HepG2 (cell line): ENCODE results near the gene GALNT18. TPM values are rescaled to one million over a fixed set of nuclear protein-coding genes. Genes with fewer than 3 reads are reported as not detected.

Experiments
- ATAC-seq: fragments of 200-7000 bp; cut with Tn5 transposase; 3 replicates; pipeline ENCODE4 v1.9.1; 2020; ENCODE audit warnings: mild to moderate bottlenecking, moderate library complexity
- BruUV-seq: library from RNA; stranded (reverse); fragments of 400-500 nt; replicated peaks from 2 replicates; lab custom pipeline; 2021; lab: Mats Ljungman, UMichigan
- CTCF ChIA-PET: fragments of 300-600 bp; formaldehyde crosslinking; extraction: SDS; loops from one replicate; lab custom pipeline; 2021; ENCODE audit warnings: low total read pairs, inconsistent platforms, low intra/inter-chr PET ratio; lab: Yijun Ruan, JAX
- POLR2A ChIA-PET: fragments of 350-600 bp; sonication (Branson Sonifier 250); formaldehyde crosslinking; loops from one replicate; lab custom pipeline; 2020; ENCODE audit warnings: antibody characterized with exemption, inconsistent platforms; lab: Yijun Ruan, JAX
- DNase-seq: peaks from one replicate; pipeline ENCODE4 v3.0.0-alpha.2; 2015; ENCODE audit warnings: low spot score
- FAIRE-seq: peaks from 3 replicates; lab custom pipeline; 2011; peaks lifted over from hg19 to GRCh38; lab: Jason Lieb, UNC
- H2AFZ ChIP-seq: one replicate; pipeline ENCODE4 v1.6.1; 2011; ENCODE audit warnings: low read length, inconsistent platforms
- H3K27ac ChIP-seq: fragments of 300-600 bp; 3 replicates; pipeline ENCODE4 v1.8.0; 2011; ENCODE audit warnings: mixed run types, mild to moderate bottlenecking, mixed read lengths, low read length, inconsistent platforms; ENCODE audit not compliant: insufficient read depth; ENCODE audit errors: extremely low read length
- H3K27me3 ChIP-seq, 2 experiments: fragments of 200-600 bp in 1 of 2; 2 replicates in 1 of 2; 3 replicates in 1 of 2; pipeline versions ENCODE4 v1.6.0 to v1.8.0; 2011; ENCODE audit warnings: low read length in 2 of 2, mild to moderate bottlenecking in 2 of 2, moderate library complexity in 2 of 2, inconsistent platforms in 1 of 2; ENCODE audit not compliant: insufficient read depth in 2 of 2, control insufficient read depth in 1 of 2
- H3K36me3 ChIP-seq, 2 experiments: fragments of 200-600 bp in 1 of 2; replicated peaks in 1 of 2; 2 replicates in 1 of 2; 3 replicates in 1 of 2; pipeline versions ENCODE4 v1.5.1 to v1.8.0; 2011; ENCODE audit warnings: low read length in 2 of 2, inconsistent platforms in 1 of 2; ENCODE audit not compliant: insufficient read depth in 2 of 2, control insufficient read depth in 1 of 2
- H3K4me1 ChIP-seq: 2 replicates; pipeline ENCODE4 v1.5.1; 2012; ENCODE audit warnings: low read length, inconsistent platforms; ENCODE audit not compliant: insufficient read depth
- H3K4me2 ChIP-seq: 2 replicates; pipeline ENCODE4 v1.6.0; 2011; ENCODE audit warnings: low read depth, low read length, inconsistent platforms
- H3K4me3 ChIP-seq, 3 experiments: fragments of 200-600 bp in 1 of 3; sonication (generic), shearing (Covaris generic) in 1 of 3; replicated peaks in 1 of 3; 2 replicates each; pipeline ENCODE4 v1.5.1; 2011 to 2016; ENCODE audit warnings: low read length in 3 of 3, inconsistent platforms in 2 of 3, low read depth in 2 of 3, mild to moderate bottlenecking in 2 of 3, control low read depth in 1 of 3, mixed read lengths in 1 of 3; ENCODE audit not compliant: insufficient read depth in 1 of 3
- H3K79me2 ChIP-seq: one replicate; pipeline ENCODE4 v1.6.1; 2011; ENCODE audit warnings: low read length, inconsistent platforms; ENCODE audit not compliant: insufficient read depth
- H3K9ac ChIP-seq: 2 replicates; pipeline ENCODE4 v1.6.0; 2011; ENCODE audit warnings: mild to moderate bottlenecking, low read depth, low read length, inconsistent platforms; ENCODE audit not compliant: insufficient read depth
- H3K9me3 ChIP-seq: 2 replicates; pipeline ENCODE4 v1.5.1; 2012; ENCODE audit warnings: mild to moderate bottlenecking, low read length
- H4K20me1 ChIP-seq: 2 replicates; pipeline ENCODE4 v1.6.0; 2011; ENCODE audit warnings: inconsistent platforms, mild to moderate bottlenecking, low read length, moderate library complexity; ENCODE audit not compliant: insufficient read depth
- EP300 ChIP-seq, 3 experiments: sonication (generic) in 1 of 3; formaldehyde crosslinking in 1 of 3; IDR thresholded peaks; 2 replicates each; pipeline versions ENCODE4 v1.5.1 to v1.6.1; 2011 to 2020; ENCODE audit warnings: low read depth in 2 of 3, low read length in 2 of 3, borderline replicate concordance in 1 of 3, improper control_type of control experiment in 1 of 3, mild to moderate bottlenecking in 1 of 3, missing genetic modification reagents in 1 of 3, moderate library complexity in 1 of 3
- HOXA5 ChIP-seq: sonication (generic); formaldehyde crosslinking; IDR thresholded peaks from 2 replicates; pipeline ENCODE4 v1.4.0; 2020; ENCODE audit warnings: missing genetic modification reagents
- KMT2B ChIP-seq: IDR thresholded peaks from 2 replicates; pipeline ENCODE4 v1.6.1; 2016; ENCODE audit warnings: missing genetic modification reagents, missing compliant biosample characterization
- RNF2 ChIP-seq: fragments of 450-650 bp; conservative IDR thresholded peaks from 2 replicates; pipeline ENCODE4 v1.6.1; 2016; ENCODE audit warnings: low read depth
- WGBS: methylation state at CpG from one replicate; pipeline ENCODE4 v1.1.6; 2017; ENCODE audit warnings: low lambda C conversion rate; 5-methylcytosine and 5-hydroxymethylcytosine counted together
- in situ Hi-C: cut with HindIII; loops from 2 replicates; pipeline ENCODE4 v1.10.0; 2017; ENCODE audit warnings: low pct_unique_long_range_greater_than_20kb; ENCODE audit not compliant: extremely low pct_ligation_motif_present
- intact Hi-C: fragments of 100-400 bp; cut with micrococcal nuclease; formaldehyde crosslinking; loops from one replicate; pipeline ENCODE4 v1.10.0; 2022; ENCODE audit not compliant: unreplicated experiment
- polyA plus RNA-seq, 8 experiments: library from polyadenylated mRNA; depleted of rRNA in 3 of 8; stranded (reverse) in 7 of 8; unstranded in 1 of 8; fragments of >200 nt; fragmentation: Illumina TruSeq in 4 of 8; extraction: Trizol in 4 of 8; gene quantifications; 2 replicates each; pipeline versions ENCODE4 v1.2.1 to v1.2.3, GENCODE V29; 2011 to 2016; ENCODE audit warnings: low read depth in 4 of 8, missing spikeins in 1 of 8, mixed read lengths in 1 of 8; ENCODE audit not compliant: insufficient read depth in 1 of 8
- total RNA-seq, 5 experiments: library from RNA; depleted of rRNA; stranded (reverse); fragments of >200 nt; fragmentation: Illumina TruSeq; extraction: Trizol; gene quantifications; 2 replicates each; pipeline ENCODE4 v1.2.3, GENCODE V29; 2016; ENCODE audit warnings: low read depth in 1 of 5
- TF ChIP-seq, protein P1 (sequence below): sonication (generic); formaldehyde crosslinking; IDR thresholded peaks from 2 replicates; pipeline ENCODE4 v1.5.1; 2020; ENCODE audit warnings: mild to moderate bottlenecking, missing genetic modification reagents, moderate library complexity
- TF ChIP-seq, protein P2 (sequence below): sonication (generic); formaldehyde crosslinking; IDR thresholded peaks from 2 replicates; pipeline ENCODE4 v1.8.0; 2022; ENCODE audit warnings: mild to moderate bottlenecking, missing genetic modification reagents, moderate library complexity

Gene GALNT18
- total and polyA plus RNA-seq, 2 of the 13 experiments (the other 11 are each of a cell fraction or from before 2014, with no cell fraction given), result 0.11 TPM; not detected in 1

DNA sequence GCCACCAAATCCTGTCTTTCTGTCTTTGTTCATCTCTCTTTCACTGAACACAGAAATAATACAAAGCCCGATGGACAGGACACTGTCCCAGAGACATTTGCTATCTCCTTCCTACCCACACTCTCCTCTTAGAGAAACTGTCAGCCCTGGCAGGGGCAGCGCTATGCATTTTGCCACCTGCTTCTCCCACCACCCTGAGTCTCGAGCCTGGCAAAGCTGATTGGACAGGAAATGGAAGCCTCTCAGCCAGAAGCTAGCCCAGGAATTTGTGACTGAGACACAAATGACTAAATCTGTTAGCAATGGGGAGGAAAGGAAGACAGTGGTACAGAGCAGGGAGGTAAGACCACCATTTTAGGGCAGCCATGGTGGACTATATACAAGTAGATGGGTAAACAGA lies 14.9 kb upstream of the GALNT18 start:
- H3K27me3 ChIP-seq, result peaks cover 2 to 4% of the 10 kb centered on the region in 2 experiments; a peak in 3 of 5 replicates
- DNase-seq (no peak), FAIRE-seq (no peak), ATAC-seq (no peak)
- BruUV-seq, result no TSS peak
- no peaks in the 10 kb centered on the region for H3K36me3 ChIP-seq
- no peak overlapping the region for H3K27ac ChIP-seq
- no peak overlapping the region for H3K4me3 ChIP-seq
- intact Hi-C loops, result no loop called here
- TF ChIP-seq KMT2B, result no peak
- TF ChIP-seq HOXA5, result no peak
- no peak for TF ChIP-seq RNF2
- TF ChIP-seq, protein P1, sequence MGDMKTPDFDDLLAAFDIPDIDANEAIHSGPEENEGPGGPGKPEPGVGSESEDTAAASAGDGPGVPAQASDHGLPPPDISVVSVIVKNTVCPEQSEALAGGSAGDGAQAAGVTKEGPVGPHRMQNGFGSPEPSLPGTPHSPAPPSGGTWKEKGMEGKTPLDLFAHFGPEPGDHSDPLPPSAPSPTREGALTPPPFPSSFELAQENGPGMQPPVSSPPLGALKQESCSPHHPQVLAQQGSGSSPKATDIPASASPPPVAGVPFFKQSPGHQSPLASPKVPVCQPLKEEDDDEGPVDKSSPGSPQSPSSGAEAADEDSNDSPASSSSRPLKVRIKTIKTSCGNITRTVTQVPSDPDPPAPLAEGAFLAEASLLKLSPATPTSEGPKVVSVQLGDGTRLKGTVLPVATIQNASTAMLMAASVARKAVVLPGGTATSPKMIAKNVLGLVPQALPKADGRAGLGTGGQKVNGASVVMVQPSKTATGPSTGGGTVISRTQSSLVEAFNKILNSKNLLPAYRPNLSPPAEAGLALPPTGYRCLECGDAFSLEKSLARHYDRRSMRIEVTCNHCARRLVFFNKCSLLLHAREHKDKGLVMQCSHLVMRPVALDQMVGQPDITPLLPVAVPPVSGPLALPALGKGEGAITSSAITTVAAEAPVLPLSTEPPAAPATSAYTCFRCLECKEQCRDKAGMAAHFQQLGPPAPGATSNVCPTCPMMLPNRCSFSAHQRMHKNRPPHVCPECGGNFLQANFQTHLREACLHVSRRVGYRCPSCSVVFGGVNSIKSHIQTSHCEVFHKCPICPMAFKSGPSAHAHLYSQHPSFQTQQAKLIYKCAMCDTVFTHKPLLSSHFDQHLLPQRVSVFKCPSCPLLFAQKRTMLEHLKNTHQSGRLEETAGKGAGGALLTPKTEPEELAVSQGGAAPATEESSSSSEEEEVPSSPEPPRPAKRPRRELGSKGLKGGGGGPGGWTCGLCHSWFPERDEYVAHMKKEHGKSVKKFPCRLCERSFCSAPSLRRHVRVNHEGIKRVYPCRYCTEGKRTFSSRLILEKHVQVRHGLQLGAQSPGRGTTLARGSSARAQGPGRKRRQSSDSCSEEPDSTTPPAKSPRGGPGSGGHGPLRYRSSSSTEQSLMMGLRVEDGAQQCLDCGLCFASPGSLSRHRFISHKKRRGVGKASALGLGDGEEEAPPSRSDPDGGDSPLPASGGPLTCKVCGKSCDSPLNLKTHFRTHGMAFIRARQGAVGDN (CRISPR knock-in tag), result no peak
- TF ChIP-seq, protein P2, sequence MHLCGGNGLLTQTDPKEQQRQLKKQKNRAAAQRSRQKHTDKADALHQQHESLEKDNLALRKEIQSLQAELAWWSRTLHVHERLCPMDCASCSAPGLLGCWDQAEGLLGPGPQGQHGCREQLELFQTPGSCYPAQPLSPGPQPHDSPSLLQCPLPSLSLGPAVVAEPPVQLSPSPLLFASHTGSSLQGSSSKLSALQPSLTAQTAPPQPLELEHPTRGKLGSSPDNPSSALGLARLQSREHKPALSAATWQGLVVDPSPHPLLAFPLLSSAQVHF (CRISPR knock-in tag), result no peak
- no peak for TF ChIP-seq EP300 (IDR thresholded peaks at IDR 0.05; ENCODE audit: low read depth in 2 of 2, low read length in 2 of 2)
- TF ChIP-seq EP300 (CRISPR knock-in tag; IDR thresholded peaks at IDR 0.05; ENCODE audit: borderline replicate concordance), result no peak
- H3K79me2 ChIP-seq, result no peaks in the 10 kb centered on the region
- in situ Hi-C loops, result no loop called here
- H3K4me2 ChIP-seq, result no peak overlapping the region
- POLR2A ChIA-PET, result no interaction called here
- H3K9ac ChIP-seq, result no peak overlapping the region
- no peaks in the 10 kb centered on the region for H3K9me3 ChIP-seq
- H2AFZ ChIP-seq, result no peak overlapping the region
- H3K4me1 ChIP-seq, result no peaks in the 10 kb centered on the region
- H4K20me1 ChIP-seq, result no peaks in the 10 kb centered on the region
- CTCF ChIA-PET, result no interaction called here
- WGBS, result 16% methylated on average over 3 of the region's 3 CpGs
